Measurements from ENCODE around the gene ANTXRL. TPM values are rescaled to one million over a fixed set of nuclear protein-coding genes. Genes with fewer than 3 reads are reported as not detected.

Gene ANTXRL
- total RNA-seq: not detected in 3 replicates
- long read RNA-seq: 0 reads

- Mint-ChIP-seq H3K36me3 (ENCODE audit: low read depth) (peaks cover 1% of the 10 kb centered on the region), H3K4me3 (ENCODE audit: unreplicated experiment) (no peak within 1 kb of the TSS), H3K9me3 (ENCODE audit: low read depth) (peaks cover 3% of the 10 kb centered on the region), H3K27ac (ENCODE audit: unreplicated experiment) (no peak within 1 kb of the TSS), H3K27me3 (ENCODE audit: low read depth) (peaks cover 3% of the 10 kb centered on the region), H3K4me1 (ENCODE audit: low read depth) (peaks cover 18% of the 10 kb centered on the region)
- TF ChIP-seq CTCF (IDR thresholded peaks at IDR 0.05): no peak
- peak; percentile 68 for DNase-seq (ENCODE audit: low spot score)
Observed at GRCh38 chr10:46286991-46287693, at the start of gene ANTXRL. TSS of gene ANTXRL (plus strand) at chr10:46286997. CDS start at chr10:46287263, 266 bp downstream.

DNA sequence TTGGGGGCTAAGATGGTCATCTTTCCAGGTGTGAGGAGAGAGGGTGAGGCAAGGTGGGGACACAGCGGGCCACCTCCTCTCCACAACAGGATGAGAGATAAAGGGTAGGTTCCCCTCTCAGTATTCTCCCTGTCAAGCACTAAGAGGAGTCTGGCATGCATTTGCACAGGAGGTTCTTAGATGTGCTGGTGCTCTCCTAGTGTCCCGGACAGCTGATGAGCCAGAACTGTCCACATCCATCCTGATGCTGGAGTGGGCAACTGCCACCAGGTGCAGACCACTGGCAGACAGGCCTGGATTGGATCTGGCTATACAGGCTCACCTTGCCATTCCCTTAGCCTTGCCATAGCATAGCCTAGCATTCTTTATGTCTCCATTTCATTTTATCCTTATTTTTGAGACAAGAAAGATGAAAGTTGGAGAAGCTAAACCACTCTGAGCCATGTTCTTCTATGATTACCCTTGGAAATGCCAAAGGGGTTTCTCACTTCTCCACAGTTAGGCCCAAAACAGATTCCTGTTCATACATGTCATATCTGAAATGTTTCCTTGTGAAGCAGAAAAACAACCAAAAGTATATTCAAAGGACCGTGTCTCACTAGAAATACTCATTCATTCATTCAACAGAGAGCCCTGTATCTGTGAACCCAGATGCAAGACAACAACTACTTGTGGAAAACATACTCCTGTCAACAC, 48.8 kb upstream of the ANTXRL start:
- Mint-ChIP-seq H3K36me3 (ENCODE audit: low read depth) (peaks cover 4% of the 10 kb centered on the region), H3K4me3 (ENCODE audit: unreplicated experiment) (no peak overlapping the region), H3K9me3 (ENCODE audit: low read depth) (peaks cover 20% of the 10 kb centered on the region), H3K27me3 (ENCODE audit: low read depth) (peaks cover 27% of the 10 kb centered on the region), H3K4me1 (ENCODE audit: low read depth) (no peaks in the 10 kb centered on the region), H3K27ac (ENCODE audit: unreplicated experiment) (no peak overlapping the region)
- TF ChIP-seq CTCF (IDR thresholded peaks at IDR 0.05): no peak
- no peak for DNase-seq (ENCODE audit: low spot score)

DNA sequence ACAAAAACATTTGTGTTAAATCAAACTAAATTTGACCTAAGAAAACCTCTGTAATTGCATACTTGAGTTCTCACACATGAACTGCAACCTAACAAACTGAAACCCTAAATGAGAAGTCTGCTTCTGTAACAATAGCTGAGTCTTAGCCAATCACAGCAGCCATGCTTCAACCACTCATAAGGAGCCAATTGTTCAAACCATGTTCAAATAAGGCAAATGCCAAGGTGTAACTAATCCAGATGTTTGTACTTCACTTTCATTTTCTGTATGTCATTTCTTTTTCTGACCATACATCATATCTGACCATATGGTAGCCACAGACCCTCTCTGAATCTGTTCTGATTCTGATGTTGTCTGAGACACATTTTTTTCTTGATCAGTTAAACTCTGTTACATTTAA, 47.5 kb upstream of the ANTXRL start:
- Mint-ChIP-seq H3K36me3 (ENCODE audit: low read depth) (peaks cover 4% of the 10 kb centered on the region), H3K27me3 (ENCODE audit: low read depth) (peaks cover 33% of the 10 kb centered on the region), H3K27ac (ENCODE audit: unreplicated experiment) (no peak overlapping the region), H3K4me1 (ENCODE audit: low read depth) (no peaks in the 10 kb centered on the region), H3K9me3 (ENCODE audit: low read depth) (peaks cover 28% of the 10 kb centered on the region), H3K4me3 (ENCODE audit: unreplicated experiment) (no peak overlapping the region)
- no peak for DNase-seq (ENCODE audit: low spot score)
- TF ChIP-seq CTCF (IDR thresholded peaks at IDR 0.05): no peak

GRCh38 chr10:46239993-46240683, 46.7 kb upstream of the ANTXRL start:
- TF ChIP-seq CTCF (IDR thresholded peaks at IDR 0.05): no peak
- no peaks in the 10 kb centered on the region for H3K4me1 Mint-ChIP-seq (ENCODE audit: low read depth)
- peaks cover 28% of the 10 kb centered on the region for H3K9me3 Mint-ChIP-seq (ENCODE audit: low read depth)
- no peak for DNase-seq (ENCODE audit: low spot score)
- H3K27ac Mint-ChIP-seq (ENCODE audit: unreplicated experiment): no peak overlapping the region
- peaks cover 31% of the 10 kb centered on the region for H3K27me3 Mint-ChIP-seq (ENCODE audit: low read depth)
- peaks cover 4% of the 10 kb centered on the region for H3K36me3 Mint-ChIP-seq (ENCODE audit: low read depth)
- no peak overlapping the region for H3K4me3 Mint-ChIP-seq (ENCODE audit: unreplicated experiment)

Measured in chondrocyte (in vitro differentiated cells).